Mesenchymal stem cell (in vitro differentiated cells and primary cell): ENCODE data around the gene SLC35F4.

ENCODE experiments used
- DNase-seq: peaks from one replicate; pipeline ENCODE4 v3.0.0-alpha.2; 2013
- H2AFZ ChIP-seq: one replicate; pipeline ENCODE4 v1.6.1; 2013; ENCODE audit warnings: low read depth, mild to moderate bottlenecking, control low read depth, inconsistent platforms, low read length, moderate library complexity
- H2AK5ac ChIP-seq: 2 replicates; pipeline ENCODE4 v1.6.1; 2013; ENCODE audit warnings: low read length, moderate library complexity, mild to moderate bottlenecking, inconsistent platforms; ENCODE audit not compliant: severe bottlenecking
- H2BK120ac ChIP-seq: one replicate; pipeline ENCODE4 v1.6.1; 2013; ENCODE audit warnings: low read depth, mild to moderate bottlenecking, inconsistent platforms, low read length, moderate library complexity
- H2BK12ac ChIP-seq, 2 experiments: one replicate each; pipeline ENCODE4 v1.6.1; 2013; ENCODE audit warnings: inconsistent platforms in 2 of 2, low read length in 2 of 2, mild to moderate bottlenecking in 2 of 2, moderate library complexity in 2 of 2, control low read depth in 1 of 2
- H2BK15ac ChIP-seq: one replicate; pipeline ENCODE4 v1.6.1; 2013; ENCODE audit warnings: mild to moderate bottlenecking, low read depth, inconsistent platforms; ENCODE audit not compliant: poor library complexity, severe bottlenecking
- H2BK5ac ChIP-seq: 2 replicates; pipeline ENCODE4 v1.6.1; 2013; ENCODE audit warnings: low read depth, mild to moderate bottlenecking, low read length, control low read depth, inconsistent platforms; ENCODE audit not compliant: poor library complexity, severe bottlenecking
- H3K14ac ChIP-seq, 2 experiments: one replicate each; pipeline ENCODE4 v1.6.1; 2013; ENCODE audit warnings: inconsistent platforms in 2 of 2, low read length in 2 of 2, control low read depth in 1 of 2, mild to moderate bottlenecking in 1 of 2, moderate library complexity in 1 of 2
- H3K18ac ChIP-seq, 2 experiments: one replicate each; pipeline ENCODE4 v1.6.1; 2013; ENCODE audit warnings: inconsistent platforms in 2 of 2, low read length in 2 of 2, control low read depth in 1 of 2, low read depth in 1 of 2, mild to moderate bottlenecking in 1 of 2
- H3K23ac ChIP-seq, 2 experiments: one replicate each; pipeline ENCODE4 v1.6.1; 2013; ENCODE audit warnings: inconsistent platforms in 2 of 2, low read length in 2 of 2, mild to moderate bottlenecking in 2 of 2, moderate library complexity in 2 of 2, control low read depth in 1 of 2
- H3K27ac ChIP-seq: 2 replicates; pipeline ENCODE4 v1.5.1; 2013; ENCODE audit warnings: mild to moderate bottlenecking, moderate library complexity, low read length, control low read depth, inconsistent platforms; ENCODE audit not compliant: poor library complexity, severe bottlenecking
- H3K27me3 ChIP-seq, 2 experiments: 2 replicates each; pipeline versions ENCODE4 v1.6.1 to v1.7.0; 2013; ENCODE audit warnings: low read length in 2 of 2, mild to moderate bottlenecking in 2 of 2, moderate library complexity in 2 of 2, control low read depth in 1 of 2, inconsistent platforms in 1 of 2; ENCODE audit not compliant: control insufficient read depth in 1 of 2, insufficient read depth in 1 of 2
- H3K36me3 ChIP-seq, 2 experiments: 2 replicates each; pipeline versions ENCODE4 v1.6.1 to v1.7.0; 2013; ENCODE audit warnings: low read length in 2 of 2, control low read depth in 1 of 2, inconsistent platforms in 1 of 2, low read depth in 1 of 2, mild to moderate bottlenecking in 1 of 2; ENCODE audit not compliant: insufficient read depth in 2 of 2, control insufficient read depth in 1 of 2
- H3K4ac ChIP-seq, 2 experiments: one replicate each; pipeline ENCODE4 v1.6.1; 2013; ENCODE audit warnings: inconsistent platforms in 2 of 2, low read length in 2 of 2, mild to moderate bottlenecking in 2 of 2, moderate library complexity in 2 of 2, control low read depth in 1 of 2, low read depth in 1 of 2
- H3K4me1 ChIP-seq: 2 replicates; pipeline ENCODE4 v1.6.1; 2013; ENCODE audit warnings: low read depth, low read length, control low read depth; ENCODE audit not compliant: control insufficient read depth, insufficient read depth
- H3K4me2 ChIP-seq: 2 replicates; pipeline ENCODE4 v1.6.1; 2013; ENCODE audit warnings: low read length, mild to moderate bottlenecking, inconsistent platforms; ENCODE audit not compliant: poor library complexity, severe bottlenecking
- H3K4me3 ChIP-seq, 2 experiments: 2 replicates each; pipeline versions ENCODE4 v1.5.1 to v1.7.0; 2013; ENCODE audit warnings: low read length in 2 of 2, mild to moderate bottlenecking in 2 of 2, control low read depth in 1 of 2, low read depth in 1 of 2; ENCODE audit not compliant: insufficient read depth in 1 of 2
- H3K79me1 ChIP-seq: replicated peaks from 2 replicates; pipeline ENCODE4 v1.6.1; 2013; ENCODE audit warnings: mild to moderate bottlenecking, control low read depth, low read length, inconsistent platforms; ENCODE audit not compliant: poor library complexity, severe bottlenecking
- H3K9ac ChIP-seq: 2 replicates; pipeline ENCODE4 v1.7.0; 2013; ENCODE audit warnings: mild to moderate bottlenecking, low read length, moderate library complexity
- H3K9me3 ChIP-seq: 2 replicates; pipeline ENCODE4 v1.7.0; 2013; ENCODE audit warnings: mild to moderate bottlenecking, low read length; ENCODE audit not compliant: control insufficient read depth
- H4K8ac ChIP-seq: one replicate; pipeline ENCODE4 v1.6.1; 2013; ENCODE audit warnings: inconsistent platforms, mild to moderate bottlenecking, low read length, moderate library complexity
- H4K91ac ChIP-seq: one replicate; pipeline ENCODE4 v1.6.1; 2013; ENCODE audit warnings: mild to moderate bottlenecking, low read length, inconsistent platforms
- WGBS: methylation state at CpG from one replicate; pipeline ENCODE4 v1.1.7; 2013; ENCODE audit warnings: mixed read lengths; 5-methylcytosine and 5-hydroxymethylcytosine counted together

Gene SLC35F4

DNA sequence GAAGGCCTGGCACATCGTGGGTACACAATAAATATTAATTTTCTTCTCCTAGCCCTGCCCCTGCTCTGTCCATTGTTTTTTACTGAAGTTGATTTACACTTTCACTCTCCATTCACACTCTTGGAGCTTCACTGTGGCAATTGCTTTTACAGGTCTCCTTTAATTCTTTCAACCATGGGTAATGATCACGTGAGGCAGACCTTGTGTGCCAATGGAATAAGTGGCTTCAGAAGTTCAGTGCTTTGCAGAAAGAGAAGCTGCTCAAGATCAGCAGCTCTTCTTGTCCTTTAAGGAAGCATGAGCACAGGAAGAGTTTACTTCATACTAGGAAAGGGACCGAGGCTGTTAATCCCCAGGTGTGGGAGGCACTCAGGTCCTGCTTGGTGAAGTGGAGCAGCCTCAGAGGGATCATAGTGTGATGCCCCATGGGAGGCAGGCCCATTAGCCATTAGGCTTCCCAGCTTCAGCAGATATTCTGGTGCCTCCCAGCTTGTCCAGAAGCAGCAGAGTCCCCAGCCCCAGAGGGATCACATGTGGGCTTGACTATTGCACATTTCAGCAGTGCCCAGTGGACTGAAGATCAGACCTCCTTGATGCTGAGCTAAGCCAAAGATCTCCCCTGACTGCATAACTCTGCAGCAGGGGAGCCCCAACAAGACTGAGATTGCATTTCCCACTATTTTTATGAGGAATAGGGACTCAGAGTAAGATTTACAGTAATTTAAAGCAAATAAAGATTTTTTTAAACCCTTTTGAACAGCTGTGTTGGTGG, 5.0 kb upstream of the SLC35F4 start:
- Histone ChIP-seq H3K4me1 (peaks cover 8% of the 10 kb centered on the region), H3K79me1 (no peaks in the 10 kb centered on the region), H2BK15ac (no peak overlapping the region), H3K23ac (no peak overlapping the region), H3K4me2 (no peak overlapping the region), H3K4me3 (no peak overlapping the region), H3K27ac (no peak overlapping the region), H2BK5ac (no peak overlapping the region), H2BK12ac (no peak overlapping the region), H3K14ac (no peak overlapping the region), H3K4ac (no peak overlapping the region), H2BK120ac (no peak overlapping the region), H3K27me3 (peaks cover 3 to 20% of the 10 kb centered on the region in 2 experiments), H3K9ac (peak overlapping the region; percentile 22), H3K18ac (no peak overlapping the region), H4K8ac (no peak overlapping the region), H3K36me3 (no peaks in the 10 kb centered on the region), H2AFZ (no peak overlapping the region), H3K9me3 (no peaks in the 10 kb centered on the region), H4K91ac (no peak overlapping the region), H2AK5ac (no peak overlapping the region)
- 74% methylated on average over 3 of the region's 3 CpGs for WGBS
- DNase-seq = no peak

DNA sequence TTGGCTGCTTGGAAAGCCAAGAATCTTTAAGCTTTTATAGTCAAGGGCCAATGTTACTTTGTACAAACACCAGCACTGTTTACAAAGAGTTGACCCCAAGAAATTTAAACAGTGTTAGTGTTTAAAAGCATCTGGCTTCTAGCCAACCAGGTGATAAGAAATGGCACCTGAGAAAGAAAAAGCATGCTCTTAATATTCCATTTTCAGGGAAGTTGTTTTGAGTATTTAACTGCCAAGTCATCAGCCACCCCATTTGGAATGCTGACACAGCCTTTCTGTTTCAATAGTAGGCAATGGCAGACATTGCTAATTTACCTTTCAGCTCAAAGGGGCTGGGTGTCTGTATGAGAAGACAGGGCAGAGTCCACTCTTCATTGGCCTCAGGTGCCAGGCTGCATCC, 3.7 kb upstream of the SLC35F4 start:
- H3K4me1 ChIP-seq = peaks cover 19% of the 10 kb centered on the region
- peak overlapping the region; percentile 57 for H3K9ac ChIP-seq
- no peak overlapping the region for H3K14ac ChIP-seq
- no peak for DNase-seq
- no peaks in the 10 kb centered on the region for H3K79me1 ChIP-seq
- no peak overlapping the region for H3K4me2 ChIP-seq
- H3K4me3 ChIP-seq = no peak overlapping the region
- no peak overlapping the region for H2BK120ac ChIP-seq
- no peak overlapping the region for H3K4ac ChIP-seq
- H4K91ac ChIP-seq = no peak overlapping the region
- no peaks in the 10 kb centered on the region for H3K9me3 ChIP-seq
- no peak overlapping the region for H2BK5ac ChIP-seq
- no peak overlapping the region for H2AFZ ChIP-seq
- no peak overlapping the region for H4K8ac ChIP-seq
- H3K18ac ChIP-seq = no peak overlapping the region
- no peak overlapping the region for H2AK5ac ChIP-seq
- H3K36me3 ChIP-seq = no peaks in the 10 kb centered on the region
- no peak overlapping the region for H2BK15ac ChIP-seq
- no peak overlapping the region for H3K27ac ChIP-seq
- no peak overlapping the region for H2BK12ac ChIP-seq
- no peak overlapping the region for H3K23ac ChIP-seq
- peaks cover 5 to 27% of the 10 kb centered on the region in 2 experiments for H3K27me3 ChIP-seq

DNA sequence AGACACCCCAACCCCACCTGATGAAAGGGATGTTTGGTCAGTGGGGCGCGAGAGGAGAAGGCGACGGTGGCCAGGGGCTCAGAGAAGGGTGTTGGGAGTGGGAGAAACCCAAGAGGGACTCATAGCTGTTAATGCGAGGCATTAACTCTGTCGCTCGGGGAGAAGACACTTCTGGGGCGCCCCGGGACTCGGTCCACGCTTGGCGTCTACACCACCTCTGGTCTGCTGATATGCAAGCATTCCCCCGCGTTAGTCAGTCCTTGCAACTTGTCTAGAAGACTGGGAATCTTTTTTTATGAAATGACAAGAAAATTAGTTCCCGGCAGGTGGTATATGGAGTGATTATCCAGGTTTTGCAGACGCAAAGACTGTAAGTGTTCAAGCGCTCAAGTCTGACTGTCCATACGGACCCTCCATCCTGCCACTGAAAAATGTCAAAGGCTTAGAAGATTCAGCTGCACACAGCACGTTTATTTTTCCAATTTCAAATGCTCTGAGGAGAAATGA, 360 bp upstream of the SLC35F4 start:
- H3K18ac ChIP-seq = no peak overlapping the region
- no peak overlapping the region for H4K8ac ChIP-seq
- peaks cover 17% of the 10 kb centered on the region for H3K4me1 ChIP-seq
- H3K14ac ChIP-seq = no peak overlapping the region
- no peak overlapping the region for H3K27ac ChIP-seq
- H3K9me3 ChIP-seq = no peaks in the 10 kb centered on the region
- H2AFZ ChIP-seq = no peak overlapping the region
- WGBS = 42% methylated on average over 18 of the region's 19 CpGs
- H3K9ac ChIP-seq = no peak overlapping the region
- peak overlapping the region; percentile 71 for H3K4me2 ChIP-seq
- H2BK12ac ChIP-seq = no peak overlapping the region
- no peak for DNase-seq
- H3K36me3 ChIP-seq = no peaks in the 10 kb centered on the region
- H3K23ac ChIP-seq = no peak overlapping the region
- peak overlapping the region in 1 of 2 experiments; percentile 64 for H3K4me3 ChIP-seq
- H2BK15ac ChIP-seq = no peak overlapping the region
- no peak overlapping the region for H4K91ac ChIP-seq
- no peaks in the 10 kb centered on the region for H3K79me1 ChIP-seq
- no peak overlapping the region for H2BK5ac ChIP-seq
- no peak overlapping the region for H2BK120ac ChIP-seq
- H3K4ac ChIP-seq = no peak overlapping the region
- no peak overlapping the region for H2AK5ac ChIP-seq
- H3K27me3 ChIP-seq = peaks cover 9 to 44% of the 10 kb centered on the region in 2 experiments

DNA sequence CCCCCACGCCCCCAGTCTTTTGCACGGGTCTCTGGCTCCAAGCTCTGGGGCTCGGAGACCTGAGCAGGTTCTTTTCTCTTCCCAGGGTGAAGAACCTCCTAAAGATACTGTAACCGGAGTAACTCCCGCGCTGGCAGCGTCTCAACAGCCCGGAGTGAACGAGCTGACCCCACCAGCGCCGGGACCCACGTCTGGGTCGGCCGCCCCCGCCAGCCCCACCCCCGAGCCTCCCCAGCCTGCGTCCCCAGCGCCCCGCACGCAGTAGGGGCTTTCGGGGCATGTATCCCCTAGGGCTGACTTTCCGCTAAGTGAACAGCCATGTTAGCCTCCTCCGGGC, 858 bp downstream of the SLC35F4 start:
- Histone ChIP-seq H3K9ac (no peak overlapping the region), H2BK5ac (no peak overlapping the region), H3K14ac (no peak overlapping the region), H3K4me1 (peaks cover 14% of the 10 kb centered on the region), H3K4me2 (peak overlapping the region; percentile 97), H3K4me3 (peak overlapping the region; percentile 42 to 76), H2BK15ac (no peak overlapping the region), H2AK5ac (no peak overlapping the region), H3K27ac (no peak overlapping the region), H3K23ac (no peak overlapping the region), H4K91ac (peak overlapping the region; percentile 39), H3K4ac (no peak overlapping the region), H3K27me3 (peaks cover 9 to 52% of the 10 kb centered on the region in 2 experiments), H3K36me3 (no peaks in the 10 kb centered on the region), H3K18ac (no peak overlapping the region), H3K9me3 (no peaks in the 10 kb centered on the region), H2BK12ac (no peak overlapping the region), H2AFZ (no peak overlapping the region), H2BK120ac (no peak overlapping the region), H4K8ac (no peak overlapping the region), H3K79me1 (no peaks in the 10 kb centered on the region)
- DNase-seq = no peak
- WGBS = 5% methylated on average over 22 of the region's 23 CpGs
